ENCODE data around the gene MRPS27.
"Not testable (repeated sequence)": the region's sequence is repeated elsewhere in the genome, so short reads cannot be mapped to it uniquely, and the experiment has no call there.

Gene MRPS27

DNA sequence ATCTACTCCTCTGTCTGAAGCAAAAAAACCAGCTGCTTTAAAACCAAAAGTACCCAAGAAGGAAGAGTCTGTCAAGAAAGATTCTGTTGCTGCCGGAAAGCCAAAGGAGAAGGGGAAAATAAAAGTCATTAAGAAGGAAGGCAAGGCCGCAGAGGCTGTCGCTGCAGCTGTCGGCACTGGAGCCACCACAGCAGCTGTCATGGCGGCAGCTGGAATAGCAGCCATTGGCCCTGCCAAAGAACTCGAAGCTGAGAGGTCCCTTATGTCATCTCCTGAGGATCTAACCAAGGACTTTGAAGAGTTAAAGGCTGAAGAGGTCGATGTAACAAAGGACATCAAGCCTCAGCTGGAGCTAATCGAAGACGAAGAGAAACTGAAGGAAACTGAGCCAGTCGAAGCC lies 124.5 kb downstream of the MRPS27 start:
- DNase-seq, result no peak

GRCh38 chr5:72194846-72195245 lies 125.2 kb downstream of the MRPS27 start:
- no peak for DNase-seq

GRCh38 chr5:72191404-72191803 lies 128.6 kb downstream of the MRPS27 start:
- DNase-seq, result no peak

DNA sequence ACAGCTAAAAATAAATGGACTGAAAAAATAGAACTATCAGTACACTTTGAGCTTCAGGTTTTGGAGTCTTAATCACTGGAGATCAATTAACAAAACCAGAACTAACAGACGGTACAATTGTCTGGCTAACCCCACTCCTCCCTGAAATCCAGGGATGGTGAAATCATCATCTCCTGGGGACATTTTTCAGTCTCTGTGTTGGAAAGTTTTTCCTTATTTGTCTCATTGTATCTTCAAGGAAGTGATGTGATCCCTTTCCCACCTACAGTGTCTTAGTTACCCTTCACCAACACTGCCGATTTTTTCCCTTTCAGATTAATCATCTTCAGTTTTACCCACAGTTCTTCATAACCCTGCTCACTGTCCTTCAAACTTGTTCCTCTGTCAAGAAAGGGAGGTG lies 130.9 kb downstream of the MRPS27 start:
- DNase-seq, result no peak

- no peak for DNase-seq
Measured at GRCh38 chr5:72188166-72188565, 131.9 kb downstream of the MRPS27 start.

DNA sequence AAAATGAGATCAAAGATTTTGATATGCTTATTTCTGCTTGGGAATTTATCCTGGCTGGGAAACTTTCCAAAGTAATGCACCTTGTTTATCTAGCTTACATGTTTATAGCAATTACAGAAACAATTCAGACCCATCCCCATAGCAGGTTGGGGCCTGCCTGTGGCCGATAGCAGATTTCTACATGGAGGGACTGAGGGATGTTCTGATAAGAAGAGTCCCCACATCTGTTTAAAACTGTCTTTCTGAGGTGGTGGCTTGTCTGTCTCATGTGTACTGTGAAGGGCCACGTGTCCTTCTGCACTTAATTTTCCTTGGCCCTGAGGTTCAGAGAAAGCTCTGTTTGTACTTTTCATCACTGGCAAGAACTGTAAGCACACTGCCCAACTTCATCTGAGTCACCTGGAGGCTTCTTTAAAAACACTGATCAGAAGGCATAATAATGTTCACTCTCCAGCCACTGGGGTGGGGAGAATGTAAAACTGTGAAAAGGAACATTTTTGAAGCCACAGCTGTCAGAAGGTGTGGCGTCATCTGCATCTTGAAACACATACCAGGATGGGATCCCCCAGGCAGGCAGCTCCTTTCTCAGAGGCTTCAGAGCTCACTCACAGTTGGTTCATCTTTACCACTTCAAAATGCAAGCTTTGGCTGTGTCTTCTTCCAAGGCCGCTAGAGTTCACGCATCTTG lies 132.5 kb downstream of the MRPS27 start:
- DNase-seq, result no peak

DNA sequence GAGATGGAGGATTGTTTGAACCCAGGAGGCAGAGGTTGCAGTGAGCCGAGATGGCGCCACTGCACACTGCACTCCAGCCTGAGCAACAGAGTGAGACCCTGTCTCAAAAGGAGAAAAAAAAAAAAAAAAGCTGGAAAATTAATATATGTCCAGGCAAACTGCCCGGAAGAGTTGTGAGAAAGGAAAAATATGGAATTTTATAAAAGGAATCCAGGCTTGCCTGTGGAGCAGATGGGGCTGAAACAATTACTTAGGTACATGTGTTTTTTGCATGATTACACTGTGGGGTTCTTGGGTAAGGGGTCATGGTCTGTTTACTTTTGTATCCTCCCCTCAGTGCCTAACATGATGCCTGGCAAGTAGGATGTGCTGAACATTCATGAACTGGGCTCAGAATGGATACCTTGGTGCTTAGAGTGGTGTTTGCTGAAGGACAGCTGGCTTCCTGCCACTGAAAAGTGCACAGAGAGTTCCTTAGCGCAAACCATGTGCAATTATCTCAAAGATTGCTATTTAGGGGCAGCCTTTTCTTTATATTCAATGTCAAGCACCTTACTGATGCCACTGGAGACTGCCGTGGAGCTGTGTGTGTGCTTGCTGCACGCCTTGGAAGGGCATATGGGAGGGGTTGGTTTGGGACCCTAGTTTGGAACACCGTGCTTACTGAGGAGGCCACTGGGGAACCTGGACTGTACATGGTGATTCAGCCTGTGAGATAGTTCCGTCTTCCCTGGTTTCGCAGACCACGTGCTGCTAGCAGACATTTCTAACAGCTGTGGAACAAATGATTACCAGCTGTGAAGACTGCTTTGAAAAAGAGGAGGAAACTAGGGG lies 134.3 kb downstream of the MRPS27 start:
- no peak for DNase-seq

DNA sequence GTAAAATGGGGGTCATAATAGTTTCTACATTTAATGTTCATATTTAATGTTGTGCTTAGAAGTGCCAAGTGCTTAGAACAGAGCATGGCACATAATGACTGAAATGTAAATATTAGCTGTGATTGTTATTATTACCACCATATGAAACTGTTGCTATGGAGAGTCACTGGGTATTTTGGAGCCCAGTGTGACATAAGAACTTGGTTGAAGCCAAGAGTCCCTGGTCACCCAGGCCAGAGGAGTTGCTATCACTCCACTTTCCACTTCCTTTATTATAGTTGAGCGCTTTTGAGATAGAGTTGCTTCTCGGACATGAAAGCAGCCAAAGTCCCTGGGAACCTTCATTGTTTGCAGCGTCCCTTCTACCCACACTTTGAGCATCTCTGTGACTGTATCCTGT lies 135.6 kb downstream of the MRPS27 start:
- DNase-seq, result no peak

- DNase-seq, result no peak
Measured at GRCh38 chr5:72183101-72183520, 136.9 kb downstream of the MRPS27 start.

DNA sequence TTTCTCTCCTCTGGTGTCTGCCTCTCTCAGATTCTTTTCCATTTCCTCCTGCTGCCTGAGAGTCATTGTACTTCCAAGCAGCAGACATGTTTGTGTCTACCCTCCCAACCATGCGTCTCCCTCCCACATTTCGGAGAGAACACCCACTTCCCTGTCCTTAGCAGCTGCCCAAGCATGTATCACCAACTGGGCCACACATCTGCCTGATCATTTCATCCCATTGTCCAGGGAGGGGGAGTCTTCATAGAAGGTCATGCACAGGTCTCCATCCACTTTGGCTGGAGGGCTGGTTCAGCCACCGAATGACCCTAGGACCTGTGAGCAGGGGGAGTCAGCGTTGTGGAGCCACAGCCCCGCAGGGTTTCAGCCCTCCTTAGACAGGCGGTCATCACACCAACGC lies 137.4 kb downstream of the MRPS27 start:
- DNase-seq, result no peak

DNA sequence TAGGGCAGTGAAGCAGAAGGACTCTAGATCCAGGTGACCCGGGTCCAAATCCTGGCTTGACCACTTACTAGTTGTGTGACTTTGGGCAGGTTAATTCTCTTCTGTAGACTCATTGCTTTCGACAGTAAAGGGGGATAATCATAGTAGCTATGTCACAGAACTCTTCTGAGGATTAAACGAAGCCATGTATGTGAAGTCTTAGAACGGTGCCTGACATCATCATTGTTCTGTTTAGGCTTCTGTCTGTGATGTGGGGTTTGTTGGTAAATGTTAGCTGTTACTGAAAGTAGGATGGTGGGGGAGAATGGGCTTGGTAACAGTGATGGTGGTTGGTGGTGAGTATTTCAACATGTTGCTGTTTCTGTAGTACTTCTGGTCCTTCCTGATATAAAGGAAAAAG lies 139.1 kb downstream of the MRPS27 start:
- DNase-seq, result no peak

GRCh38 chr5:72179816-72180440 lies 140.1 kb downstream of the MRPS27 start:
- no peak for DNase-seq

DNA sequence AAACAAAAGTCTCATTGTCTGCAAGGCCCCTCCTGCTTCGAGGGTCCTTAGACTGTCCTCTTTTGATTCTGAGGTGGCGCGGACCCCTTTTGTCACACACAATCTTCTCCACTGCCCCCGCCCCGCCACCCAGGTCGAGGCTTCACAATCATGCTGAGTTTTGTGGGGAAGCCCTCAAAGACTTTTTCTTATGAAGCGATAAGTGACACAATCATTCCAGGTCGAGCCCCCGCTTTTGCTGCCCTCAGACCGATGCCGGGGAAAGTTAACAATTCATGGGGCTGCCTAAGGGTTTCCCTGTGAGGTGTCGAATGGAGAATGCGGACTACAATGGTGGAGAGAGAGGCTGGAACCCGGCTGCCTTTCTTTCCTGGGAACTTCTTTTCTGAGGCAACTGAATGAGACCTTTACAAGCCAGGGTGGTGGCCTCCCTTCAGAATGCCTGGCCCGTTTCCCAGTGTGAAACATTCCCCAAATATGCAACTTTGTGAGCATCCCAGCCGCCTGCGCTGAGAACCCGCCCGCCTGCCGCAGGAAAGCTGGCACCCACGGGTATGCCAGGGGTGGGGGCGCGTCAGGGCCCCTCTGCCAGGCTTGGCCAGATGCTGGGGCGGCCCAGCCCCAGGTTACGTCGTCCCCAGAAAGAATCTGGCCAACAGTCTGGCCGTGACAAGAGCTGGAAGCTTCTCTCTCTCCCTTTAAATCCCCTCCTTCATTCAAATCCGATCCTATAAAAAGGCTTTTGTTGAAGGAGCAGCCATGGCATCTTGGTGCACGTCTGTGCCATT lies 140.8 kb downstream of the MRPS27 start:
- no peak for DNase-seq

DNA sequence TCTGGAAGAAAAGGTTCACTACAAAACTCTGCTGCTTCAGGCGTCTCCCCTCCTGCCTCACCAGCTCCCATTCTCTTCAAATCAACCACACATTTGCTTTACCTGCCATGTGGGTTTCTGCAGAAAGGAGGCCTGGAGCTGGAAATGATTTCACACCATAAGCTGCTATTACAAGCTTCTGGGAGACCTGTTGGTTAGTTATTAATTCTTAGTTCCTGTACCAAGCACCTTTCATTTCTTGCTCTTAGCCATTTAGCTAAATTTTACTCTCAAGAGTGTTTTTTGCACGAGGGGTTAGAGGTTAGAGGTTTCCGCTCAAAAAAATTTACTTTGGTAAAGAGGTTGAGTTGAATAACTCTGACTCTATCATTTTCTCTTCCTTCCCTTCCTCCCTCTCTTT lies 142.5 kb downstream of the MRPS27 start:
- no peak for DNase-seq

DNA sequence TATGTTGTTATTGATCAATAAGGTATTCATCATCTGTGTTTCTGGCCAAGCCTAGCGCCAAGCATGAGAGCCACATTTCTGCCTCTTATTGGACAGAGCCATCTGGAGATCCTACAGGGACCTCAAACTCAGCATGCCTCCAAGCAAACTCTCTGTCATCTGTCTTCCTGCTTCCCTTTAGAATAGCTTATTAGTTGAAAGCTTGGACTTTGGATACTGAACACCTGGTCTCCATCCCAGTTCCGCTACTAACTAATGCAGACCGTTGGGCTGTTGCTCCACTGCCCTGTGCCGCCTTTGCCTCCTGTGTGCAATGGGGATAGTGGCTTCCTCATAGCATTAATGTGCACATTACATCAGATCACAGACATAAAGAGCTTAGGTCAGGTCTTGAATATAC lies 147.3 kb downstream of the MRPS27 start:
- DNase-seq, result no peak

DNA sequence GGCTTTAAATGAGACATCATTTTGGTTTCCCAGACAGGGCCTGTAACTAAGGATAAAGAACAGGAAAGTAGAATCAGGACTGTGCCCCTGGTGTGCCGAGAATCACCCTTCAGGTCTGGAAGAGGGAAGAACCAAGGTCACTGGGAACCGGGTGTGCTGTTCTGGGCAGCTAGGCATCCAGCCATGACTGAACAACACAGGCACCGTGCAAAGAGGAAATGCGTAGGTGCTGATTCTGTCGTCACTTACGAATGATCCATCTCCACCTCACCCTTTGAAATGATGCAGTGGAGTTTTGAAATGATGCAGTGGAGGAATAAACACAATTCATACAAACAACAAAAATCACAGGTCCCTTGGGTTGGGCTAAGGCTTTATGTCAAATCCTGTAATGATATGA lies 148.4 kb downstream of the MRPS27 start:
- no peak for DNase-seq

GRCh38 chr5:72171181-72171580 lies 148.9 kb downstream of the MRPS27 start:
- DNase-seq, result not testable (repeated sequence)

DNA sequence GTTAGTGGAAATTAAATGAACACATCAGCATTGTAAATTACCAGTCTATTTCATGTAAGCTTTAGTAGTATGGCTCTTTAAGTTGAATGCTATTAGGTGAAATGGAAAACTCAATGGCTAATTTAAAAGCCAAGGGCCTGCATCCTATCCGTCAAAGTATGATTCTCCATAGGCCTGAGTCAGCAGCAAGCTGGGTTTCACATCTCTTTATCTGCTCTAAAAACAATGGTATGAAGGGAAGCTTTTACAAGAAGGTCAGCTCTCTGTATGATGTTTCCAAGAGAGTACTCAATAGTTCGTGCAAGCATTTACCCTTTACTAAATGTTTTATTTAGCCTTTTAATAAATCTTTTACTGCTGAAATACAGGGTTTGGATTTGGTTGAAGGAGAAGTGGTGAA lies 149.9 kb downstream of the MRPS27 start:
- DNase-seq, result no peak
